ENCODE results near the gene SRRT. TPM values are rescaled to one million over a fixed set of nuclear protein-coding genes. Genes with fewer than 3 reads are reported as not detected.

SRRT gene
- total RNA-seq, 6 experiments from 2014 or later, result 22.4 to 65.7 (median 49.1) TPM

DNA sequence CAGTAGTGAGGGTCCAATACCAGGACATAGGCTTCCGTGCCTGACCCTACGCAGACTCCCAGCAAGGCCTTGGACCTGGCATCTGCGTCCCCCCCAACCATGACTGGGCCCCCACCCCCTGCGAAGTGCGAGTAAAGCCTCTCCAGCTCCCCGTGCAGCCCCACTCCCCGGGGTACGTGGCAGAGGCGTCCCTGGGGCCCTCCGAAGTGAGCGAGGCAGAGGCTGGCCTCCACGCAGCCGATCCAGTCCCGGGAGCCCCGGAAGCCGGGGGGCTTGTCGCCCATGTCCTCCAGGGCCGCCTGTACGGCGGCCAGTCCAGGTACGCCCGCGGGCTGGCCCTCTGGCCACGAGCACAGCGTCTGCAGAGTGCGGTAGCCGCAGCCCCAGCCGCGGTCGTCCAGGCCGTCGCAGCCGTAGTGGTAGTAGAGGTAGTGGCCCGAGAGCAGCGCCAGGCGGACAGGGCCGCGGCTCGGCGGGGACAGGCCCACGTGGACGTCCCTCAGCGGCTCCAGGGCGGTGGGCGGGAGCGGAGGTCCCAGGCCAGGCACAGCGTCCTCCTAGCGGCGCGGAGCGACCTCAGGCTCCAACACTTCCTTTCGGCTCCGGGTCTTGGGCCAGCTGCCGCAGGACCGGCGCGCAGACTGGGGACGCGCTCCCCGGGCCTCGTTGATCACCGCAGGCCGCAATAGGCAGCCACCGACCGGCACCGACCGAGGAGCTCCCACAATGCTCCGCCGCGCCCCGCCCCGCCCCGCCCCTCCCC is 14.3 kb downstream of the SRRT start, which contains the start of gene UFSP1:
TSS of gene UFSP1 (minus strand) at position 728 of the 763 bp plus-strand sequence. CDS start at position 284, 444 bp downstream.
- no peak for DNase-seq
- intact Hi-C loops (cut with DNase I), result no loop called here
- Histone ChIP-seq H3K4me3 (peak within 1 kb of the TSS; percentile 77 to 84 (median 82)), H3K27ac (peak within 1 kb of the TSS; percentile 65 to 77 (median 77)), H3K4me1 (peaks cover 0 to 15% (median 8%) of the 10 kb centered on the region in 4 donors), H3K36me3 (peaks cover 0 to 46% (median 17%) of the 10 kb centered on the region in 4 donors), H3K27me3 (no peaks in the 10 kb centered on the region), H3K9me3 (no peaks in the 10 kb centered on the region)
- ATAC-seq, result peak; percentile 48 to 68 (median 65)
- no CpG with 5 or more reads among the region's 73 CpGs for WGBS (ENCODE audit: insufficient coverage, low coverage, low lambda C conversion rate, missing lambda C conversion rate)
- TF ChIP-seq POLR2A (IDR thresholded peaks at IDR 0.05) (peak; percentile 58), CTCF (IDR thresholded peaks at IDR 0.05) (peak in 1 of 4 donors; percentile 11)

DNA sequence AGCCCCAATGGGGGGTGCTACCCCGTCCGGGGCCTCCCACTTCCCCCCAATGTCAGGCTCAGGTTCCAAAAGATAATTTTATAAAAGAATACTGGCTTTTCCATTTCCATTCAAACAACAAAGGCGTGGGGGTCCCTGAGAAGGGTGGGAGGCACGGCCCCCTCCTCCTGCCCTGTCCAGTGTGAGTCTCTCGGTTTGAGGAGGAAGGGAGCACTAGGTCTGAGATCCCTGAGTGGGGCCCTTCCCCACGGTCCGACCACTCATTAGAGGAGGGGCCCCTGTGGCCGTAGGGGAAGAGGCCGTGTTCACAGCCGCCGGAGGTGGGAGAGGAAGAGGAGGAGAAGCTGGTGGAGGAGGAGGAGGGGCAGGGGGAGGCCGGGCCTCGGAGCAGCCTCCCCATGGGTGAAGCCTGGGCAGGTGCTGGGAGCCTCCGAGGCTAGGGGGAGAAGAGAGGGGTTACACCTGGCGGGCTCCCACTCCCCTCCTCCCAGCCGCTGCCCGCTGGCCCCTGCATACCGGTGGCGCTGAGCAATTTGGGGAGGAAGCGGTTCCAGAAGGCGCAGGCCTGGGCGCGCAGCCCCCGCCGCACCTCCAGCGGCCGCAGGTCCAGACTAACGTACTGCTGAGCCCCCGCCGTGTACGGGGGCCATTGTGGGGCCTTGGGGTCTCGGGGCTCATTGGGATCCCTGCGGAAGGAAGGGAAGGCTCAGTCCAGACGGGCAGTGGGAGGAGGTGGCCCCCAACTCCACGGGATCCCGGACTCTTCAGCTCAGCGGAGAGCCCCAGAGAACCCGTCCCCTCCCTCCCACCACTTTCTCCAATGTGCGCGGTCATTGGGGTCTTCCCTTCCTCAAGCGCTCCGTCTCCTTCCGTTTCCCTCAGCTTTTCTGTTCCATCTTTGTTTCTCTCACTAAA is 16.0 kb downstream of the SRRT start:
- 42% methylated on average over 13 of the region's 43 CpGs for WGBS (ENCODE audit: insufficient coverage, low coverage, low lambda C conversion rate, missing lambda C conversion rate)
- no peak for TF ChIP-seq POLR2A (IDR thresholded peaks at IDR 0.05)
- TF ChIP-seq CTCF (IDR thresholded peaks at IDR 0.05), result no peak
- DNase-seq (no peak), ATAC-seq (no peak)
- no peaks in the 10 kb centered on the region for H3K27me3 ChIP-seq
- no peaks in the 10 kb centered on the region for H3K9me3 ChIP-seq
- H3K36me3 ChIP-seq, result peaks cover 0 to 28% (median 8%) of the 10 kb centered on the region in 4 donors
- peak overlapping the region in 2 of 3 donors; percentile 77 to 84 for H3K4me3 ChIP-seq
- peaks cover 0 to 21% (median 9%) of the 10 kb centered on the region in 4 donors for H3K4me1 ChIP-seq
- peak overlapping the region; percentile 40 to 77 (median 44) for H3K27ac ChIP-seq
- intact Hi-C loops (cut with DNase I), result loop anchor here (5.0 kb wide), 1 partner anchor 171 kb away; no protein-coding TSS in a partner anchor

DNA sequence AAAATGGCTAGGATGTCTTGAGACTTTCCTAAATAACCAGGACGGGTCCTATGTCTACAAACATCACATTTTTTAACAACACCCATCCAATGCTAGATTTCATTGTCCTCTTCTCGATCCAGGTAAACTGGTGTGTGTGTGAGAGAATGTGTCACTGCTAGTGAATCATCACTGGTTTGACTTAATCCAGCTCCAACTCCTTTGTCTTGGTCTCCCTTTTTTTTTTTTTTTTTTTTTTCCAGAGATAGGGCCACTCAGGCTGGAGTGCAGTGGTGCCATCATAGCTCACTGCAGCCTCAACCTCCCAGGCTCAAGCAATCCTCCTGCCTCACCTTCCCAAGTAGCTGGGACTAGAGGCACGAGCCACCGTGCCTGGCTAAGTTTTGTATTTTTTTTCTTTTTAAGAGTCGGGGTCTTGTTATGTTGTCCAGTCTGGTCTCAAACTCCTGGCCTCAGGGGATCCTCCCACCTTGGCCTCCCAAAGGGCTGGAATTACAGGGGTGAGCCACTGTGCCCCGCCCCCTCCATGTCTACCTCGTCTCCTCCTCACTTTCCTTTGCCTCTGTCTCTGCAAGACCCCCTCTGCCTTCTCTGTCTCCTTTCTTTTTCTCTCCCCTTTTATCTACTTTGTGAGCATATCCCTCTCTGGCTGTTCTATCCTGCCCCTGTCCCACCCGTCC is 16.8 kb downstream of the SRRT start:
- WGBS (ENCODE audit: insufficient coverage, low coverage, low lambda C conversion rate, missing lambda C conversion rate), result 56% methylated on average over 5 of the region's 8 CpGs
- no peak for ATAC-seq
- Histone ChIP-seq H3K4me3 (no peak overlapping the region), H3K27me3 (no peaks in the 10 kb centered on the region), H3K27ac (no peak overlapping the region), H3K9me3 (no peaks in the 10 kb centered on the region), H3K36me3 (peaks cover 0 to 20% (median 4%) of the 10 kb centered on the region in 4 donors), H3K4me1 (peaks cover 0 to 25% (median 11%) of the 10 kb centered on the region in 4 donors)
- no peak for DNase-seq
- no peak for TF ChIP-seq POLR2A (IDR thresholded peaks at IDR 0.05)
- no peak for TF ChIP-seq CTCF (IDR thresholded peaks at IDR 0.05)
- intact Hi-C loops (cut with DNase I), result loop anchor here (5.0 kb wide), 1 partner anchor 171 kb away; no protein-coding TSS in a partner anchor
